ENCODE data around the gene SH3BGRL.

SH3BGRL gene

GRCh38 chrX:81201671-81202455, at the start of gene SH3BGRL, which contains the start of gene HMGN5:
SH3BGRL (plus strand) TSS chrX:81202102; CDS start chrX:81202201, 99 bp downstream.
HMGN5 (minus strand) TSS chrX:81201913; CDS start chrX:81121549, 80,364 bp downstream.
- peak; percentile 71 to 76 for DNase-seq

DNA sequence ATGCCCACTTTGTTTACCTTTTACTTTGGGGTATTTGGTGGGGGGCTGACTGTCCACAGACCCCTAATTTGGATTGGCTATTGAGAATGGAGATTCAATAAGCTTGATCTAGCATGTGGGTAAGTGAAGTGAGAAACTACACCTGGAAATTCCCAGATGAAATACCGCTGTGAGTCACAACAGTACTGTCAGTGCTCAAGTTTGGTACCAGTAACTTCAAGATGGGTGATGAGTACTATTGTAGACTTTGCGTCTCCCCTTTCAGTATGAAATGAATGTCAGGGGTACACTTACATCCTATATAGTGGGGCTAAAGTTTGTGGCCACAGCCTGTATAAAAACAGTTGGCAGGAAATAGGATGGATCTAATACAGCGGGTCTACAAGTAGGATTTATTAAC, 33.5 kb upstream of the SH3BGRL start:
- no peak for DNase-seq

DNA sequence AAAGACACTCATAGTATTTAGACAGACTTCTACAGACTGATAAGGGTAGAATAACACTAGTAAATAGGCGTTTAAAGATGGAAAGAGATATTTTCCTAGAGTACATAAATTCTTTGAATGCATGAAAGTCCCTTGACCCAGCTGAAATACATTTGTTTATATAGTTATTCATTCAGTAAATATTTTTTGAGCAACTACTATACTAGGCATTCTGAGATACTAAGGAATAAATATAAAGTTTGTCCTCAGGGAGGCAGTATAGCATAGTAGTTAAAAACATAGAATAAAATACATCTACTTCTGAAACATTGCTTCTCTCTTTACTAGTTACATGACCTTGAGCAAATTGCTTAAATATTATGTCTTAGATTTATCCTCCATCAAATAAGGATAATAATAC, 27.6 kb upstream of the SH3BGRL start:
- peak; percentile 13 to 61 for DNase-seq

- DNase-seq: no peak
Observed at GRCh38 chrX:81195259-81195658, 6.6 kb upstream of the SH3BGRL start.

DNA sequence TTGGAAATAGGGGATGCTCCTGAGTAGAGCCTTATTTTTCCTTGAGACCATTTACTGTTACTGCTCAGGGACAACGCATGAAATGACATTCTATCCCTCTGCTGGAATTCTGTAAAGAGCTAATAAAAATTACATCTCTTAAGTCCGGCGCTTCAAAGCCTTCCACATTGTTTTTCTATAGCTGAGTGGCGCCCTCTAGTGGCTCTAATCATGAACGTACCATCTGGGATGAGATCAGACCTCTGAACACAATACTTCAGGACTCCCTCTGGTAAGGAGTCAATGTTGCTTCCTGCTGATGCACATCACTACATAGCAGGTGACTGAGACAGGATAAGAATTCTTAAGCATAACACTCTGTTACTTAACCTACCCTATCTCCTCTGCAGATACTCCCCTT, 6.2 kb upstream of the SH3BGRL start:
- peak; percentile 43 to 72 for DNase-seq

DNA sequence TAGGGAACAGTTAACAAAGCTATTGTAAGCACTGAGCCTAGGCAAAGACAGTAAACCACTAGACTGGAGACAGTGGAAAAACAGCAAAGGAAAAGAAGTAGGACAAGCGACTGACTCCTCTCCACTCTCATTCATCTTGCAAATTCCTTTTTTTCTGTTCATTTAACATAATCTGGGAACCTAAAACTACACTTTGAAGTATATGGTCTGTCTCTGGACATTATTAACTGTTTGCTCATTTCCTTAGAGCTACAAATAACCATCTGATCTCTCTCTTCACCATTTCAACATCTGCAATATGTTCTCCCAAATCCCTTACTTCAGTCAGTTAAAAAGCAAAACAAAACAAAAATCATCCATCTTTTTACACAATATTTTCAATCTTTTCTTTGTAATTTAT, 831 bp upstream of the SH3BGRL start:
- no peak for DNase-seq

DNA sequence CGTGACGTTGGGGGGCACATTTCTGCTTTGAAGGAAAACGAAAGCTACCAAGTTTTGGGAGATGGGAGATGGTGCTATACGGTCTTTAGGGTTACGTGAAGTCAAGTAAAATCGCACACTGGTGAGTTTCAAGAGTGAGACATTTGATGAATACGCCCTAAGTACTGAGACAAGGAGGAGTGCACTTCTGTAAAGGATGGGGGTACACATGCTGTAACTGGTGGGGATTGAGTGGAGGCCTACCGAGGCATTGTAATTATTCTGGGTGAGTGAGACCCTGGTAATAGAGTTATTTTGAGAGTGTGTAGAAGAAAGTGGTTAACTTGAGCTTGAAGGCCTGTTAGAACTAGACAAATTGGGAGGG, 536 bp downstream of the SH3BGRL start:
- DNase-seq: no peak

DNA sequence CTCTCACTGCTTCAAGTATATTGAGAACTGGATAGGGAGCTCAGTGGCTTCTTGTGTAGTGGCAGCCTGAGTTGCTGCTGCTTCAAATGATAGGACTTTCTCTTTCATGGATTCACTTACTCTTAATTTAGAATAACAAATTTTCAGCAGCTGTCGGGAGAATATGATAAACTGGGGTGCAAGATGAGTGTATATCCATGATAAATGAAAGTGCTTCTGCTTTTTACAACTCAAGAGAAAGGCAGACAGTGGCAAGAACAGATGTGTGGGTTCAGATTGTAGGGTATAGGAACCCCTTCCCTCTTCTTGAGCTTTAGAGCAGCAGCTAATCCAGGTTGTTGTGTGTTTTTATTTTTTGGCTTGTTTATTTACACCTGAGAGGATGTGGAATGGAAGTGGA, 1.0 kb downstream of the SH3BGRL start:
- peak in 1 of 2 donors; percentile 10 for DNase-seq

DNA sequence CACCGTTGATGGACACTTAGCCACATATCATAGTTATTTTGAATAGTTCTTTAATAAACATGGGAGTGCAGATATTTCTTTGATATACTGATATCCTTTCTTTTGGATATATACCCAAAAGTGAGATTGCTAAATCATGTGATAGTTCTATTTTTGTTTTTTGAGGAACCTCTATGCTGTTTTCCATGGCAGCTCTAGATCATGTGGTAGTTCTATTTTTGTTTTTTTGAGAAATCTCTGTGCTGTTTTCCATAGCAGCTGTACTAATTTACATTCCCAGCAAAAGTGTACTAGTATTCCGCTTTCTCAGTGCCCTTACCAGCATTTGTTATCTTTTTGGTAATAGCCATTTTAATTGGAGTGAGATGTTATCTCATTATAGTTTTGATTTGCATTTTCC, 3.6 kb downstream of the SH3BGRL start:
- DNase-seq: peak; percentile 22 to 62

DNA sequence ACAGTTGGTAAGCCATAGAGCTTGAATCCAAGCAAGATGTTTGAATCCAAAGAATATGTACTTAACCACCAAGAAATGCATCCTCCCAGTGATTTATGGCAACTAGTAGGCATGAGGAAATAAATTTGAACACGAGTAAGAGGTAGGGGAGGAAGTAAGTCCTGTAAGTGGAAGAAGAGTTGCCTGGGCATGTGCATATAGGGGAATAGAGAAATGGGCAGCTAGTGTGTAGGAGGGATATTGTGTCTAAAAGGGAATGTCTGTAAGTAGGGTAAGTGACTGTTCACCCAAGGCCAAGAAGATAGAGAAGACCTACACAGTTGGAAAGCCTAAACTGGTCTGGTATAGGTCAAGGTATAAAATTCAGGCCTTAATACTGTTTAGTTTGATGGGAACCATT, 4.6 kb downstream of the SH3BGRL start:
- DNase-seq: peak; percentile 28 to 70

DNA sequence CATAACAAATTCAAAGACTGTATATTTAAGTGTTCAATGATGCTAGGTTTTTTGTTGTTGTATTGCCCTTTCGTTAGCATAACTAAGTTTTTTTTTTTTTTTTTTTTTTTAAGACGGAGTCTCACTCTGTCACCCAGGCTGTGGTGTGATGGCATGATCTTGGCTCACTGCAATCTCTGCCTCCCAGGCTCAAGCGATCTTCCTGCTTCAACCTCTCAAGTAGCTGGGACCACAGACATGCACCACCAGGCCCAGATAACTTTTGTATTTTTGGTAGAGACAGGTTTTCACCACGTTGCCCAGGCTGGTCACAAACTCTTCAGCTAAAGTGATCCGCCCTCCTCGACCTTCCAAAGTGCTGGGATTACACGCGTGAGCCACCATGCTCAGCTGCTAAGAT, 7.0 kb downstream of the SH3BGRL start:
- DNase-seq: no peak

GRCh38 chrX:81215685-81216084, 13.8 kb downstream of the SH3BGRL start:
- peak in 1 of 2 donors; percentile 4 for DNase-seq

DNA sequence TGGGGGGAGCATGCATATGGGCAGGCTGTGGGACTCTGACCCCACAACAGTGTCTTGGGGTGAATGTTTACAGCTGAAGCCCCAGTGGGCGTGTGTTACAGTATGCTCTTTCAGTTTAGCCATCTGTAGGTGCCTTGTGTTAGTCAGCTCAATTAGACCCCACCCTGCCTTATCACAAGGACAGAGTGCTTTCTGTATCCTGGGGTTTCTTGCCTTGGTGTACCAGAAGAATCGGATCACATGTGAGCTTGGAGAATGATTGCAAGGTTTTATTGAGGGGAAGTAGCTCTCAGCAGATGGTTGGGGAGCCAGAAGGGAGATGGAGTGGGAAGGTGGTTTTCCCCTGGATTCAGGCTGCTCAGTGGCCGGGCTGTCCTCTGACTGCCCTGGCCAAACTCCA, 27.3 kb downstream of the SH3BGRL start:
- DNase-seq: peak; percentile 3 to 72

- DNase-seq: no peak
Observed at GRCh38 chrX:81229901-81230300, 28.0 kb downstream of the SH3BGRL start.

GRCh38 chrX:81231476-81231875, 29.6 kb downstream of the SH3BGRL start:
- DNase-seq: no peak

DNA sequence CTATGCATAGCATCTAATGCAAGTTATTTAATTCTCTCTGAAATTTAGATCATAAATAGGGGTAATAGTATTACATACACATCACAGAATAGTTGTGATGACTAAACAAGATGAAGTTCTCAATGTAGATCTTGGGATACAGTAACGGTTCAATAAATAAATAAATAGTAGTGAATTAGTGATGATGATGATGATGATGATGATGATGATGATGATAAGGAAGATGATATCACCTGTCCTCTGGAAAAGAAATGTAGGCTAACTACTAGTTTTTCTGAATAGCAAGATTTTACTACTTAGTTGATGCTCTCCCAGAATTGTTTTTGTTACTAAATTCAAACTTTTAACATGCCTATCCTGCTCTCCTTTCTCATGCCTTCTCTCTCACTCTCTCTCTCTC, 30.3 kb downstream of the SH3BGRL start:
- DNase-seq: no peak

- no peak for DNase-seq
Observed at GRCh38 chrX:81237516-81237915, 35.6 kb downstream of the SH3BGRL start.

GRCh38 chrX:81238166-81238565, 36.3 kb downstream of the SH3BGRL start:
- DNase-seq: no peak

- DNase-seq: no peak
Observed at GRCh38 chrX:81240701-81241331, 38.9 kb downstream of the SH3BGRL start.

DNA sequence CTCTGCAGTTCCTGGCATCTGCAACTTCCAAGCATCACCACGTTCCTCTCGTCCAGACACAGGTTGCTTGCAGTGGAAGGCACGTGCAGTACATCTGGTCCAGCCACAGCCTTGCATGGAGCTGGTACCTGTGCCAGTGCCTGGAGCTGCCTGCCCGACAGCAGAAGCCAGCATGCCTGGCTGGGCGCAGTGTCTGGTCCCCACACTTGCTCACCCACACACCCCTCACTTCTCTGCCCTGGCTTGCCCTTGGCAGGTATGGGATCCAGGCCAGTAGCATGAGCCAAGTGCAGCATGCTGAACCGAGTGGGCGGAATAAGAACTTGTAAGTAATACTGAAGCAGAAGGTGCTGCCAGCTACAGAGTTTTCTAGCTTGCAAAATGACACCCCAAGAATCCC, 39.9 kb downstream of the SH3BGRL start:
- DNase-seq: no peak

GRCh38 chrX:81255876-81256275, 54.0 kb downstream of the SH3BGRL start:
- peak; percentile 44 to 77 for DNase-seq

DNA sequence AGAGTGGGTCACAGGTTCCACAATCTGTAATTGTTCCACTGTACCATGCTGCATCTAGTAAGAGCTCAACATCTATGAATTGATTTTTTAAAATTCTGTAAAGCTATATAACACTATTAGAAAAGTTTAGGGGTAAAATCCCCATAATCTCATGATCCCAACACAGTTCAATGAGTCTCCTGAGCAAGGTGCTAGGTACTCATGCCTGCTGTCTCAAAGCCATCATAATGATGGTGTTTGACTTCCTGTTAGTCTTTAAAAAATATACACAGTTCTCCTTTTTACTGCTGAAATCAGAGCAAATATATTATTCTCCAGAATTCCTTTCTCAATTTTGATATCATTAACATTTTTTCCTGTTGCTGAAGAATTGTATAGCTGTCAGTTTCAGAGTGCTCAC, 55.9 kb downstream of the SH3BGRL start:
- DNase-seq: no peak

DNA sequence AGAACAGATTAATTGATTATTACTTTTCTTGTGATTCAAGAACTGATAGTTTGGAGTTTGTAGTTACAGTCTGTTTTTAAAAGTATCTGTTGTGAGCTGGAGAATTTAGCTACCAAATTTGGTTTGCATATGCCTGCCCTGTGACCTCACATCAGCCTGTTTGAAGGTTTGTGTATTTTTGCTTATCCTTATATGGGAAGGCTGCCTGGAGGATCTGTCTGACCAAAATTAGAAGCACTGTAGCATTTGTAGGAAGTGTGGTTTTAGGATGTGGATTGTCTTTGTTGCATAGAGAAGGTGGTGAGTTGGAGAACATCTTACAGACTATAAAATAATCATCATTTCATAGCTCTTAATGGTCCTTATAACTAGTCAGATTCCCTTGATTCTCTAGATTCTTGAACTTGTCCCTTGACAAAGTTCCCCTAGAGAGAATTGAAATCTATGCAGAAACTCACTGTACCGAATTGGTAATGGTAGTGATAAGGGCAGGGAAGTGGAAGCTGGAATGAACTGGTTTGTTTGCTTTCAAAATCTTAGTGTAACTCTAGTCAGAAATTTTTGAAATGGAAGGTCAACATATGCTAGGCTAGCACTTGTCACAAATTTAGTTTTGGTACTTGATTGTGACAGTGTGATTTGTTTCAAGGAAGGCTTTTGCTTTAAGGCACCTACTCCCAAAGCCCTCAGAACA, 57.3 kb downstream of the SH3BGRL start:
- peak in 1 of 2 donors; percentile 12 for DNase-seq
